Neural progenitor cell (in vitro differentiated cells): ENCODE measurements around the gene LPP.

Source experiments
- CTCF ChIP-seq: fragments of 200-600 bp; sonication (generic); IDR thresholded peaks from 2 replicates; pipeline ENCODE4 v1.5.1; 2017; ENCODE audit warnings: antibody characterized with exemption, mild to moderate bottlenecking
- EZH2phosphoT487 ChIP-seq: fragments of 200-600 bp; sonication (generic); IDR thresholded peaks from 2 replicates; pipeline ENCODE4 v1.6.1; 2017; ENCODE audit warnings: antibody characterized with exemption

GRCh38 chr3:188157407-188157806 lies 3.5 kb downstream of the LPP start:
- TF ChIP-seq CTCF (no peak), EZH2phosphoT487 (no peak)
